CD4-positive, alpha-beta T cell treated with Interleukin-4 for 4 hours (primary cell): ENCODE results near the gene BMPR1A.
A peak's percentile ranks its signal among the peaks of the same experiment; 100 is the strongest.
"Not testable (repeated sequence)": the region's sequence is repeated elsewhere in the genome, so short reads cannot be mapped to it uniquely, and the experiment has no call there.

Source experiments
- DNase-seq: peaks from one replicate; pipeline ENCODE4 v3.0.0-alpha.2; 2020

BMPR1A gene

GRCh38 chr10:86851328-86852207 is 95.1 kb downstream of the BMPR1A start:
- DNase-seq = no peak

DNA sequence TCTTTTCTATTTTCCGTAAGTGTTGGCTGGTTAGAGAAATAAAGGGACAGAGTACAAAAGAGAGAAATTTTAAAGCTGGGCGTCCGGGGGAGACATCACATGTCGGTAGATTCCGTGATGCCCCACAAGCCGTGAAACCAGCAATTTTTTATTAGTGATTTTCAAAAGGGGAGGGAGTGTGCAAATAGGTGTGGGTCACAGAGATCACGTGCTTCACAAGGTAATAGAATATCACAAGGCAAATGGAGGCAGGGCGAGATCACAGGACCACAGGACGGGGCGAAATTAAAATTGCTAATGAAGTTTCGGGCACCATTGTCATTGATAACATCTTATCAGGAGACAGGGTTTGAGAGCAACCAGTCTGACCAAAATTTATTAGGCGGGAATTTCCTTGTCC is 97.2 kb downstream of the BMPR1A start:
- not testable (repeated sequence) for DNase-seq

DNA sequence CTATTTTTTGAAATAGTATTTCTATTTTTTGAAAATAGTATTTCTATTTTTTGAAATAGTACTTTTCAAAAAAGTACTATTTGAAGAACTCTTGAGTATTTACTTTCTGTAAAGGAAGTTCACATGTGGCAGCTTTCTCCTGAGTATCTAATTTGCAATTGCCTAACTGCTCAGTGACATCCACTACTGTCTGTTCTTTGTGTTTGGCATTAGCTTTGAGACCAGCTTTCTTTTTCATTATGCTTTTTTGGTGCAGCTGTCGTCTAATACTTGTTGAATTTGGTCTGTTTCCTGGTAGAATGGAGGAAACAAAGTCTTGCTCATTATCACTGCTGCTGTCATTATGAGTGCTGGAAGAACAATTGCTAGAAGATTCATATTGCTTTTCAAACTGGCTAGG is 99.1 kb downstream of the BMPR1A start:
- no peak for DNase-seq

GRCh38 chr10:86856156-86856555 is 99.7 kb downstream of the BMPR1A start:
- no peak for DNase-seq

- no peak for DNase-seq
These were observed 100.8 kb downstream of the BMPR1A start for GRCh38 chr10:86857128-86857721.

GRCh38 chr10:86858011-86858410 is 101.6 kb downstream of the BMPR1A start:
- no peak for DNase-seq

GRCh38 chr10:86861351-86861750 is 104.9 kb downstream of the BMPR1A start:
- DNase-seq = no peak

DNA sequence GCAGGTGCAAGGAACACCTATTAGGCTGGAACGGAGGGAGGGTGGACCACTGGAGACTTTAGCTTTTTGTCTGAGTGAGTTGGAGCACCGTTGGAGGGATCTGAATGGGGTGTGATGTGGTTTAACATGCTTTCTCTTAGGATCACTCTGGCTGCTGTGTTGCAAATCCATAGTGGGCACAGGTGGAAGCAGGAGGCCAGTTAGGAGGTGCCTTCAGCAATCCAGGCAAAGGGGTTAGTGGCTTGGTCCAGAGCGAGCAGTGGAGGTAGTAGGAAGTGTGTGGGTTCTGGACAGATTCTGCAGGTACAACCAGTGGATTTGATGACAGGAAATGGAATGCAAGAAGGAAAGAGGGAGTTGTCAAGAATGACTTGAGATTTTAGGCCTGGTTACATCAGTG is 106.0 kb downstream of the BMPR1A start:
- DNase-seq = no peak

DNA sequence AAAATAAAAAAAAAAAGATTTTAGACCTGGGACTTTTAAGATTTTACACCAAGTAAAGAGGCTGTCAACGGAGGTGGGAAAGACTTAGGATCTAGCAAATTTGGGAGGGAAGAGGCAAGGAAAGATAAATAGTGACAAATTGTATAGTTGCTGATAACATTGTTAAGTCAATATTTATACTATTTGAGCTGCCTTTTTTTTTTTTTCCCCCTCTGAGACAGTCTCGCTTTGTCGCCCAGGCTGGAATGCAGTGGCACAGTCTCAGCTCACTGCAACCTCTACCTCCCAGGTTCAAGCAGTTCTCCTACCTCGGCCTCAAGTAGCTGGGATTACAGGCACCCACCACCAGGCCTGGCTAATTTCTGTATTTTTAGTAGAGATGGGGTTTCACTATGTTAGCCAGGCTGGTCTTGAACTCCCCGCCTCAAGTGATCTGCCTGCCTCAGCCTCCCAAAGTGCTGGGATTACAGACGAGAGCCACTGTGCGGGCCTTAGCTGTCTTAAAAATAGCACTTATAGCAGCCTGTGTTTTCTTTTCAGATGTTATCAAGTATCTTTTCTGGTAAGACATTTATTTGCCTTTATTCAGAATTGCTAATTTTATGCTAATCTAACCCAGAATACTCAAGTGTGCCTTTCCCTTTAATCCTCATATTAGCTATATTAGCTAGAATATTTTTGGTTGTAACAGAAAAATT is 106.5 kb downstream of the BMPR1A start:
- no peak for DNase-seq

DNA sequence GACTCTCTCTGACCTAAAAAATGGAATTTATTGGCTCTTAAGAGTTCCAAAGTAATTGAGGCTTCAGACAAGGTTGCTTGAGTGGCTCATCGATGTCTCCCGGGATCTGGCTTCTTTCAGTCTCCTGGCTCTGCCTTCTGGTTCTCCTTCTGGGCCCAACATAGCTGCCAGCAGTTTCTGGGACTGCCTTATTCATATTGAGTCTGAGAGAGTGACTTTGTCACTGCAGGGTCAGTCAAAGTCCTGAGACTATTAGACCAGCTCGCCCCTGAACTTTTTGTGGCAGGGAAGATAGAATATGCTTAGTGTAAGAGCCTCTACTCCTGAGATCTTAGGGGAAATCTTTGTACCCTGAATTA is 107.0 kb downstream of the BMPR1A start:
- DNase-seq = no peak

DNA sequence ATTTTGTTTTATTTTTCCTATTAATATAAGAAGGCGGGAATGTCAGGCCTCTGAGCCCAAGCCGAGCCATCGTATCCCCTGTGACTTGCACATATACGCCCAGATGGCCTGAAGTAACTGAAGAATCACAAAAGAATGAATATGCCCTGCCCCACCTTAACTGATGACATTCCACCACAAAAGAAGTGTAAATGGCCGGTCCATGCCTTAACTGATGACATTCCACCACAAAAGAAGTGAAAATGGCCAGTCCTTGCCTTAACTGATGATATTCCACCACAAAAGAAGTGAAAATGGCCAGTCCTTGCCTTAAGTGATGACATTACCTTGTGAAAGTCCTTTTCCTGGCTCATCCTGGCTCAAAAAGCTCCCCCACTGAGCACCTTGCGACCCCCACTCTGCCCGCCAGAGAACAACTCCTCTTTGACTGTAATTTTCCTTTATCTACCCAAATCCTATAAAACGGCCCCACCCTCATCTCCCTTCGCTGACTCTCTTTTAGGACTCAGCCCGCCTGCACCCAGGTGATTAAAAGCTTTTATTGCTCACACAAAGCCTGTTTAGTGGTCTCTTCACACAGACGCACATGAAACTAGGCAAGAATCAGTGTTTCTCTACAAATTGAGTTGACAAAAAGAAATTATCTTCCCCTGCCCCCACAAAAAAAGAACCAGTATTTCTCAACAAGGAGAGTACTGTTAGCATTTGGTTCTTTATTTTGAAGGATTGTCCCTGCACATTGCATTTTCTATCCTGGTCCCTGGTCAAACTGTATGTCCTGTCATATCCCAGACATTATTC is 108.8 kb downstream of the BMPR1A start:
- not testable (repeated sequence) for DNase-seq

GRCh38 chr10:86867149-86867548 is 110.7 kb downstream of the BMPR1A start:
- no peak for DNase-seq

GRCh38 chr10:86868353-86868752 is 111.9 kb downstream of the BMPR1A start:
- no peak for DNase-seq

DNA sequence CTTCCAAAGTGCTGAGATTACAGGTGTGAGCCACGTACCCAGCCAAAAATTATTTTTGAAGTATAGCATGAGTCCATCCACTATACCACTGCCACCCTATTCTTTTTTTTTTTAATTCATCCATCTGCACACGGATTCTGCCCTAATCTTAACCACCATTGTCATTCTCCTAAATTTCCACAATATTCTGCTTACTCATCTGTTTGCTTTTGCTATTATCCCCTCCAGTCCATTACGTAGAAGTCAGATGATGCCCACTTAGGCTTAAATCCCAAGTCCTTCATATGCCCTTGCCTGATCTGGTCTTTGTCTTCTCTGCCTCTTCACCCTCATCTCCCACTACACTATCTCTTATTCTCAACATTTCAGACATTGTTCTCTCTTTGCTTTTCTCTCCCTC is 114.3 kb downstream of the BMPR1A start:
- DNase-seq = no peak

DNA sequence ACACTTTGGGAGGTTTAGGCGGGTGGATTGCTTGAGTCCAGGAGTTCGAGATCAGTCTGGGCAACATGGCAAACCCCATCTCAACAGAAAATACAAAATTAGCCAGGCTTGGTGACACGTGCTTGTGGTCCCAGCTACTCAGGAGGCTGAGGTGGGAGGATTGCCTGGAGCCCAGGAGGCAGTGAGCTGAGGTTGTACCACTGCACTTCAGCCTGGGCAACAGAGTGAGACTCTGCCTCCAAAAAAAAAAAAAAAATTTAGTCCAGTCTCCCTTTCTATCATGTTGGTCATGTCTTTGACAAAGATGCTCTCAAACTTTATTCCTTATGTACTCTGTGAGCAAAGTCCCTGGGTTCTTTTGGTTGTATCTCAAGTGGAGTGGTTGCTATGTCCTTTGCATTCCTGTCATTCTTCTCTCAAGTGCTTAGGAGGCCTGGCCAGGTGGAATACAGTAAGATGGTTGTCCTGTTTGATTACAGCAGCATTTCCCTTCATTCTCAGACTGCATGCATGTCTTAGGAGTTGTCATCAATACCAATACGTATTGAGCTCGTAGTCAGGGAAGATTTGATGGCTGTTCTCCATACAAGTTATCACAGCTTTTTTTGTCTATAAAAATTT is 115.3 kb downstream of the BMPR1A start:
- no peak for DNase-seq

DNA sequence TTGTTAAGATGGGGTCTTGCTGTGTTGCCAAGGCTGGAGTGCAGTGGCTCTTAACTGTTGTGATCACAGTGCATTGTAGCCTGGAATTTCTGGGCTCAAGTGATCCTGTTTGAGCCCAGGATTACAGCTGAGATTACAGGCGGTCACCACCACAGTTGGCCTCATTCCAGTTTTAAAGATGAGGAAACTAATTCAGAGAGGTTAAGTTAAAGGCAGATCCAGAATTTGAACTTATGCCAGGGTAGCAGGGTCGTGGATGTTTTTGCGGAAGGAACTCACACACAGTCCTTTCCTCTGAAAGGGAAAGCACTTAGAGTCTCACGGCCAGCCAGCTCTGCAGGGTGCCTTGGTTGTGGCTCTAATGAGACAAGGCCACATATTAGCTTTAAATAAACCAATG is 116.3 kb downstream of the BMPR1A start:
- no peak for DNase-seq

DNA sequence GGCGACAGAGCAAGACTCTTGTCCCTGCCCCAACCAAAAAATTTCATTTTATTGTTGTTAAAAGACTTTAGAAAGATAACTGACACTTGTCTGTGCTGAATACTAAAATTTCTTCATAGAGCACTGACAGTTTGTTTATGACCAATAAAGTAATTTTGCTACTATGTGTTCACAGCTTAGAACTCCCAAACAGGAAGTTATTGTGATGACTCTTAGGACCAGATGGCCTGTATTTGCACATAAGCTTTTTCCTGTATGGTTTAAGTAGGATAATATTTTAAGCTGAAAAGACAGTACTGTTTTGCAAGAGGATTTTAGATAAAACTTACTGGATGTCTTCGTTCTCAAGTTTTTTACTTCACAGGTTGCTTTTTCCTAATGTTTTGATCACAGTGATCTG is 120.3 kb downstream of the BMPR1A start:
- no peak for DNase-seq

DNA sequence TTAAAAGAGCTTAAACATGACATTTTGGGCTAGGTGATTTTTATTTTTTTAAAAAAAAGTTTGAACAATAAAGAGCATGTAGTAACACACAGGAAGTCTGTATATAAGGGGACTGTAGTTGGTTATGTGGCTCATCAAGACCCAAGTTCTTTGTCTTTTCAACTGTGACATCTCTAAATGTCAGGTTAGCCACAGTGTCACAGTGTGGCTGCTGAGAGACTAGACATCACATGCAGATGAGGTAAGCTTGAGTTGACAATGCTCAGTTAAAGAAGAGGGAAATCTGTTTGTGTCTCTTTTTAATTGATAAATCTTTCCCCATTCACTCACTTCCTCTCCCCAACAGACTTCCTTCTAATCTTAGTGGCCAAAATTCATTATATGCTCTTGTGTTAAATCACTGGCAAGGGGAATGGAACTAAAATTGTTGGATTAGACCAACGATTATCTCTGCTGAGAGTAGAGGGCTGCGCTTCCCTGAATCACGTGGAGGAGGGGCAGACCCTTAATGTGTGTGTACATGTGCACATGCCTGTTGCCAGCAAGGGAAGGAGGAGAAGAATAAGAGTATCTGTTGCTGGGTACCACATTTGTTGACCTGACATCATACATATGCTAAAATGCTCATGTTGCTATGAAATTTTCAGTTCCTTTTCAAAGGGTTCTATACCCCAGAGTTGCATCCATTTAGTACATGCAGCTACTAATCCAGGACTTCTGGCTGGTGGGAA is 122.7 kb downstream of the BMPR1A start:
- DNase-seq = no peak

- no peak for DNase-seq
These were observed 124.6 kb downstream of the BMPR1A start for GRCh38 chr10:86880971-86881370.

GRCh38 chr10:86888585-86889381 is 132.4 kb downstream of the BMPR1A start:
- DNase-seq = peak; percentile 16

DNA sequence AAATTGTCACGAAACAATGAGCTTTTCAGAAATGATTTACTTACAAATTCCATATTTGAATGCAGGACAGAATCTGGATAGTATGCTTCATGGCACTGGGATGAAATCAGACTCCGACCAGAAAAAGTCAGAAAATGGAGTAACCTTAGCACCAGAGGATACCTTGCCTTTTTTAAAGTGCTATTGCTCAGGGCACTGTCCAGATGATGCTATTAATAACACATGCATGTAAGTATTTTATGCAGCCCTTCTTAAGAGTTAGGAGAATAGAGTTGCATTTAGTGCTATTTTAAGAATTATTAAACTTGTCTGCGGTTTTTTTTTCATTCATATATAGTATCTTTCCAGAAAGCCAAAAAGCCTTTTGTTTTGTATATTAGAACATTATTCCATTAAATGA is 133.6 kb downstream of the BMPR1A start:
- DNase-seq = no peak
